Glutamatergic neuron (in vitro differentiated cells): ENCODE measurements around the gene SNX5. TPM values are rescaled to one million over a fixed set of nuclear protein-coding genes. Genes with fewer than 3 reads are reported as not detected.

ENCODE experiments used
- DNase-seq: peaks from one replicate; pipeline ENCODE4 v3.0.0; 2022
- H3K27ac Mint-ChIP-seq: one replicate; pipeline ENCODE4 v1.8.0; 2020; ENCODE audit warnings: mild to moderate bottlenecking, mixed read lengths, inconsistent platforms; ENCODE audit not compliant: unreplicated experiment
- H3K27me3 Mint-ChIP-seq: one replicate; pipeline ENCODE4 v1.8.0; 2020; ENCODE audit warnings: mild to moderate bottlenecking, moderate library complexity, mixed read lengths, inconsistent platforms; ENCODE audit not compliant: unreplicated experiment
- H3K36me3 Mint-ChIP-seq: one replicate; pipeline ENCODE4 v1.8.0; 2020; ENCODE audit warnings: mild to moderate bottlenecking, mixed read lengths, inconsistent platforms; ENCODE audit not compliant: unreplicated experiment
- H3K4me1 Mint-ChIP-seq: one replicate; pipeline ENCODE4 v1.8.0; 2020; ENCODE audit warnings: mild to moderate bottlenecking, low read depth, mixed read lengths, inconsistent platforms; ENCODE audit not compliant: unreplicated experiment
- H3K4me3 Mint-ChIP-seq: one replicate; pipeline ENCODE4 v1.8.0; 2020; ENCODE audit warnings: mild to moderate bottlenecking, mixed read lengths, inconsistent platforms; ENCODE audit not compliant: unreplicated experiment
- H3K9me3 Mint-ChIP-seq: one replicate; pipeline ENCODE4 v1.8.0; 2020; ENCODE audit warnings: mild to moderate bottlenecking, moderate library complexity, mixed read lengths, inconsistent platforms; ENCODE audit not compliant: unreplicated experiment
- CTCF ChIP-seq: fragments of 200-600 bp; sonication (generic); IDR thresholded peaks from one replicate; pipeline ENCODE4 v1.5.0; 2021; ENCODE audit not compliant: partially characterized antibody, unreplicated experiment
- total RNA-seq: library from RNA; stranded (reverse); fragmentation: NEBNext Ultra II Directional; extraction: Animal tissue kit (Norgen Biotek cat#: 25700); gene quantifications from one replicate; pipeline ENCODE4 v1.2.1, GENCODE V29; 2021; ENCODE audit not compliant: unreplicated experiment

The SNX5 gene
- total RNA-seq, 1 donor from 2014 or later, result 43.2 TPM

GRCh38 chr20:17965042-17965697 lies 3.4 kb downstream of the SNX5 start:
- TF ChIP-seq CTCF, result no peak
- H3K4me1 Mint-ChIP-seq, result peaks cover 40% of the 10 kb centered on the region
- H3K27ac Mint-ChIP-seq, result no peak overlapping the region
- no peak overlapping the region for H3K4me3 Mint-ChIP-seq
- H3K9me3 Mint-ChIP-seq, result peaks cover 12% of the 10 kb centered on the region
- H3K27me3 Mint-ChIP-seq, result peaks cover 12% of the 10 kb centered on the region
- no peaks in the 10 kb centered on the region for H3K36me3 Mint-ChIP-seq
- DNase-seq, result no peak

- Mint-ChIP-seq H3K36me3 (no peaks in the 10 kb centered on the region), H3K9me3 (peaks cover 10% of the 10 kb centered on the region), H3K27me3 (peaks cover 8% of the 10 kb centered on the region), H3K4me1 (peaks cover 38% of the 10 kb centered on the region), H3K27ac (no peak overlapping the region), H3K4me3 (peak overlapping the region; percentile 23)
- no peak for TF ChIP-seq CTCF
- DNase-seq, result no peak
Measured at GRCh38 chr20:17964632-17965031, 4.0 kb downstream of the SNX5 start.

- no peak for TF ChIP-seq CTCF
- Mint-ChIP-seq H3K4me1 (peaks cover 43% of the 10 kb centered on the region), H3K36me3 (no peaks in the 10 kb centered on the region), H3K4me3 (no peak overlapping the region), H3K27ac (no peak overlapping the region), H3K27me3 (peaks cover 7% of the 10 kb centered on the region), H3K9me3 (peaks cover 7% of the 10 kb centered on the region)
- DNase-seq, result no peak
Measured at GRCh38 chr20:17964073-17964472, 4.5 kb downstream of the SNX5 start.

GRCh38 chr20:17963114-17963897 lies 5.3 kb downstream of the SNX5 start:
- Mint-ChIP-seq H3K4me1 (peaks cover 48% of the 10 kb centered on the region), H3K9me3 (peaks cover 4% of the 10 kb centered on the region), H3K4me3 (peak overlapping the region; percentile 16), H3K27me3 (peaks cover 5% of the 10 kb centered on the region), H3K36me3 (no peaks in the 10 kb centered on the region), H3K27ac (no peak overlapping the region)
- TF ChIP-seq CTCF, result no peak
- no peak for DNase-seq

- H3K4me3 Mint-ChIP-seq, result no peak overlapping the region
- no peaks in the 10 kb centered on the region for H3K9me3 Mint-ChIP-seq
- peaks cover 44% of the 10 kb centered on the region for H3K4me1 Mint-ChIP-seq
- H3K27ac Mint-ChIP-seq, result no peak overlapping the region
- H3K27me3 Mint-ChIP-seq, result no peaks in the 10 kb centered on the region
- H3K36me3 Mint-ChIP-seq, result no peaks in the 10 kb centered on the region
- no peak for TF ChIP-seq CTCF
- no peak for DNase-seq
Measured at GRCh38 chr20:17961587-17961940, 7.0 kb downstream of the SNX5 start.
